Stimulated activated CD8-positive, alpha-beta memory T cell treated with anti-CD3 and anti-CD28 coated beads, Interleukin-15, amount 100 ng/mL, for 48 hours (primary cell): ENCODE measurements around the gene SETD6.

Experiments used
- DNase-seq, 2 donors: peaks; one replicate each; pipeline ENCODE4 v3.0.0-alpha.2; 2020; ENCODE audit warnings: low read depth in 2 of 2

Gene SETD6

DNA sequence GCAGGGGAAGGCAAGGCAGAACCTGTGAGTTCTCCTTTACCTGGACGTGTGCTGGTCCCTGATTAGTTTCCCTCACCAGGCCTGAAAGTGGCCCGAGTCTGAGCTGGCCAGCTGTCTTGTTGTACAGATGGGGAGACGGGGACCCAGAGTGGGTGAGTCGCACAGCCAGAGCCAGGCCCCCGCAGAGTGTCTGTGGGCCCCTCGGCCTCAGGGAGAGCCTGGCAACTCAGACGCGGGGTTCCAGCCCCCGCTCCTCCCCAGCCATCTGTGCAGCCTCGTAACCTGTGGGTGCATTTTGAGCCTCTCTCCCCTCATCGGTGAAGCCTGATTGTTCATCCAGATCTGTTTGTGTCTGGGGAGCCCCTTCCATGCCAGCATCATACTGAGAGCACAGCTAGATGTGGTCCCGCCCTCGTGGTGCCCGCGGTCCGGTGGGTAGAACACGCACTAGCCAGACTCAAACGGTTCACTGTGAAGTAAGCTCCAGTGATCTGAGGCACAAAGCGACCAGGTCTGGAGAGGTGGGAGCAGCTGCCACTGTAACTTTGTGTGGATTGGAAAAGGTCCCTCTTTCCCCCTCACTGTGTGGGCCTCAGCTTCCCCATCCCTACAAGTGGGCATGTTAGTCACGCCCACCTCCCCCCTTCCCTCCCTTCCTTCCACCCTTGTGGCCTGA, 21.4 kb upstream of the SETD6 start:
- DNase-seq: no peak

DNA sequence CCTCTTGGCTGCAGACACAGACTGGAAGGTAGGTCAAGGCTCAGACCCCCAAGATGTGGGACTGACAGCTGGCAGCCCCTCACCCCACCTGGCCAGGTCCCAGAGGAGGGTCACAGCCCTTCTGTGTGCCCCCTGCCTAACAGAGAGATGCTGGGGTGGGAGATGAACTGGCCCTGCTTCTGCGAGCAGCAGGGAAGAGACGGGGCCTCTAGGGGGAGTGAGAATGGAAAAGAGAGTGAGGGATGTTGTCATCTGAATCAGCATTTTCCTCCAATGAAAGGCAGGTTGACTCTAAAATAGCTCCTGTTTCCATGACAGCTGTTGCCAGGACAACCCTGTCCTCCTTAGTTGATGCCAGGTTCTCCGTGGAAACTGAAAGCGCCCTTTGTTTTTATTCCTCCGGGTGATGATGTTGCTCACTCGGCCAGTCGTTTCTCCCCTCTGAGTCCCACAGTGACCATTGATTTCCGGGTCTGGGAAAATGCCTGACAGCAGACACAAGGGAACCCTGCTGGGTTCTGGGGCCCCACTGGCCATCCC, 20.3 kb upstream of the SETD6 start:
- peak; percentile 50 to 61 for DNase-seq

DNA sequence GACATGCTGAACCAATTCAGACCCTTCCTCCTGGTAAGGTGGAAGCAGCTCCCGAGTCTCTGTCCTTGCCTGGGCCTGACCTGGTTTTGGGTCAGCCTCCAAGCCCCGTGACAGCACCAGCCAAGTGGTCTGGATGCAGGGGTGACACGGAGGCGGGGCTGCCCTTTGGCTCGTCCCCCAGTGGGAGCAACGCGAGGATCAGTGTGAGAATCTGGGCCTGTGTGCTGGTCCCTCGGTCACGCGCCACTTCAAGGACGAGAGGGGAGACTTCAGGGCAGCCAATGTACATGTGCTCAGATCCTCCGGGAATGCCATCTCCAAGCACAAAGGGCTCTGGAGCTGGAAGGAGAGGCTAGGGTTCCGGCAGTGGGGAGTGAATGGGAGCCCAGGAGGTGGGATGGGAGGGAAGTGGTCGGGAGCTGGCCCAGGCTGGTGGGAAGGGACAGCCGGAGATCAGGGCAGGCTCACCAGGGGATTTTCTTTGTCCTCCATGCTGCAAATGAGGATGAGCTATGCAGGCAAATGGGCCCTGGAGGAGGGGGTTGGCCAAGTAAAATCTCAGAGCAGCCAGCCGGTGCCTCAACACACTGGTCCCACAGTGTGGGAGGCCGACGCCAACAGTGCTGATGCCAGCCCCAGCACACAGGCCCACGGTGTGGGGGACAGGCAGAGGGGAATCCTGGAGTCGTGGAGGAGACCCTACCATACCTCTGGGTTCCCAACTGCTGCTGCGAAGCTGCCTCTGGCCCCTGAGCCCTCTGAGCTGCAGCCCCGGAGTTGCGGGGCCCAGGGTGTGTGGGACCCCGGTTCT, 19.6 kb upstream of the SETD6 start:
- no peak for DNase-seq

DNA sequence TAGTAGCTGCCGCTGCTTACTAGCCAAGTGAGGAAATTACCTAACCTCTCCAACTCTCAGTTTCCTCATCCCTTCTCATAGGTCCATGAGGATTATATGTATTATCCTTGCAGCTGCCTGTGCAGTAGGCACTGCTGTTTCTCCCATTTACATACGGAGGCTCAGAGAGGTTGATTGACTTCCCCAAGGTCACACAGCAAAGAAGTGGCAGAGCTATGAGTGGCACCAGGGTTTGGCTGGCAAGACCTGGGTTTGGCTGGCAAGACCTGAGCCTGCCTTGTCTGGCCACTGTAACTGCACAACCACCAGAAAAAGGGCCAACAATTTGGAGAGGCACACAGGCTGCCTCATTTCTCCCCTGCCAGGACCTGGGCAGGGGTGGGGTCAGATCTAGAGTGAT, 17.8 kb upstream of the SETD6 start:
- DNase-seq: no peak

DNA sequence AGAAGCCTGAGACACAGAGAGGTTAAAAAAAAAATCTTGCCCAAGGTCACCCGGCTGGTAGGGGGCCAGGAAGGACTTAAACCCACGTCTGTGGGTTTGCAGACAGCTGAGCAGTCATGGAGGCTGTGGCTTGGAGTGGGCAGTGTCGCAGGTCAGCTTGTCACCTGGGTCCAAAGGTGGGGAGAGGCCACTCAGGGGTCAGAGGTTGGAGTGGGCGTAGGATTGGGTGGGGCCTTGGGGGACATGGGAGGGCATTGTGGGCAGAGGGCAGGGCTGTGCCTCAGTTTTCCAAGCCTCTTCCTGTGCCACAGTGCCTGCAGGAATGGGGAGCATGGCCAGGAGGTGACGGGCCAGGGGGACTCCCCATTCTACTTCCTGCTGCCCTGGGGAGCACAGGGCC, 17.4 kb upstream of the SETD6 start:
- DNase-seq: no peak

DNA sequence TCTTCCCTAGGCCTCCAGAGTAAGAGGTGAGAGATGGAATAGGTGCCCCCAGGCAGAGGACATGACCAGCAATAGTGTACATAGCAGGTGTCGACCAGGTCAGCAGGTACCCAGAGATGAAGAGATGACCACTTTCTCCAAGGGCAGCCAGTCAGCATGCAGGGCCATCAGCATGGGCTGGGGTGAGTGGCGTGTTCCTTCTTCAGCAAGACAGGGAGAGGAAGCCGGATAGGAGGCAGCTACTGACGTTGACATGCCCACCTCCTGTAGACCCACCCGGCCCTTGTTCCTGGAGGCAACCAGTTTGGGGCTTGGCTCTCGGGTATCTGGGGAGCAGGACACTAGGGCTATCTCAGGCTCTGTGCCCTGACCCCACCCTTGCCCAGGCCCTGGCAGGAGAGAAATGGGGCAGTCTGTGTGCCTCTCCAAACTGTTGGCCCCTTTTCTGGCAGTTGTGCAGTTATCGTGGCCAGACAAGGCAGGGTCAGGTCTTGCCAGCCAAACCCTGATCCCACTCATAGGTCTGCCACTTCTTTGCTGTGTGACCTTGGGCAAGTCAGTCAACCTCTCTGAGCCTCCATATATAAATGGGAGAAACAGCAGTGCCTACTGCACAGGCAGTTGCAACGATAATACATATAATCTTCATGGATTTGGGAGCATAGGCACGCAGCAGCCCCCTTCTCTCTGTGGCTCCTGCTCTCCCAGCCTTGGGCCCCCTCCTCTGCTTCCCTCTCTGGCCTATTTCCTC, 16.8 kb upstream of the SETD6 start:
- no peak for DNase-seq

DNA sequence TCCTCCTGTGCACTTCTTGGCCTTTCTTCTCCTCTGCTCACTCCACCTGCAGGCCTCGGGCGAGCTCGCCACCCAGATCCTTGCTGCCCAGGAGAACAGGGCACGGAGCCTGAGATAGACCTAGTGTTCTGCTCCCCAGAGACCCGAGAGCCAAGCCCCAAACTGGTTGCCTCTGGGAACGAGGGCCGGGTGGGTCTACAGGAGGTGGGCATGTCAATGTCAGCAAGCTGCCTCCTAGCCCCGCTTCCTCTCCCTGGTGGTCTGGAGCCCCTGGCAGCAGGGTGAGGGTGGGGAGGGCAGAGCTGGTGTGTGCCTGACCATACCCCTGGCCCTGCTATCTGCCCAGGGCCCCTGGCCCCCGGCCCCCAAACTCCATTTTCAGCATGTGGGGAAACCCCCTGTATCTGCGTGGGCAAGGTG, 16.2 kb upstream of the SETD6 start:
- DNase-seq: no peak

DNA sequence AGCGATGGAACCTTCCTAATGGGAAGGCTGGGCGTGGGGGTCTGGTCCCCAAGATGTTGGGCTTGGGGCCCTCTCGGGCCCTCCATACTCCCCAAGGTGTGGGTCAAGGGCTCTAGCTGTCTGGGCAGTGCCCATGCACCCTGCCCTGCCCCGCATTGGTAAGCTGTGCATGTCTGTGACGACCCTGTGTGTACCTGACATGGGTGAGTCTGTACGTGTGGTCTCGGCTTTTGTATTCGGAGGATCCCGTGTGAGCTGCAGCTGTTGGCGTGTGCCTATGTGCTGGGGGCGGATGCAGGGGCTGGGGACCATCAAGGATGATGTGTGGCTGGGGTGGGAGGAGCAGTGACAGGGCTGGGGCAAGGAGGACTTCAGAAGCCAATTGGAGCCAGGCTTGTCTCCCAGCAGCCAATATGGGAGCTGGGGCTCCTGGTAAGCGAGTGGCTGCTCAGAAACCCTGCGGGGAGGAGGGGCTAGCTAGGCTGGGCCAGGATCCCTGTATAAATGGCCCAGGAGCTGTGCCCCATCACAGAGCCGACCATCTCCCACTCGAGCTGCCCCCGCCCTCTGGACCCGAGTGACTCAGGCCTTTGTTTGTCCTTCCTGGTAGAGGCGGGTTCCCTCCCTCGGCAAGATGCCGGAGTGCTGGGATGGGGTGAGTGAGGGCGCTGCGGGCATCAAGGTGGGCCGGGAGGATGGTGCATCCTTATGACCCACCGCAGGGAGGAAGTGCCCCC, 15.5 kb upstream of the SETD6 start, which contains the start of gene NDRG4:
TSS of gene NDRG4 (plus strand) at position 529 of the 737 bp plus-strand sequence. CDS start at position 635, 106 bp downstream.
- DNase-seq: peak in 1 of 2 donors; percentile 49

DNA sequence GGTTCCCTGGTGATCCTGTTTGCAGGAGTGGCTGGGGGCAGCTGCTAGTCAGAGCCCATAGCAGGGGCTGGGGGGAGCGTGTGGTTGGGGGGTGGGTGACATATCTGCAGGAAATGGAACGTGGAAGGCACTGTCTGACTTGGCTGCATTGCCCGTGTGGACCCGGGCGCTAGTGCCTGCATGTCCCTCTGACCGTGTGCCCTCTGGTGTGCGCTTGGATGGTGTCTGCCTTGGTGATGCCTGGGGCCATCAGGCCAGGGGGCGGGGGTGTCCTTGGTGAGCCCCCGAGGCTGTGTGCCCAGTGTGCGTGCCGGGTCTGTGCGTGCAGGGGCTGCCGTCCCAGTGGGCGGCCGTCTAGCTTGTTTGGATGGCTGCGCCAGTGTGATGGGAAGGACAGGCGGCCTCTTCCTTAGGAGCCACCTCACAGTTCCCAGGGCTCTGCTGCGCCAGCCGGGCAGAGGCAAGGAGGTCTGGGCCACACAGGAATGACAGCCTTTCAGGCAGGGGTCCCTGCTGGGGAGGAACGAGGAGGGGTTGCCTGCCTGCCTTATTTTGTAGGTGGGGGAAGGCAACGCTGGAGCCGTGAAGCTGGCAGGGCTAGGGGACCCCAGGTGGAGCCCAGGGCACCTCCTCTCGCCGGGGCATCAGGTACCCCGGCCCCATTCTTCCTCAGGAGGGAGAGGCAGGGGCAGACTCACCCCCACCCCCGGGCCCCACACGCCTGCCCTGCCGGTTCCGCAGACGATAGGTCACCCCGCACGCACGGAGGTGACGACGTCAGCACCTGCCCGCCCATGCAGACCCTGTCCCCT, 14.7 kb upstream of the SETD6 start:
- DNase-seq: no peak

DNA sequence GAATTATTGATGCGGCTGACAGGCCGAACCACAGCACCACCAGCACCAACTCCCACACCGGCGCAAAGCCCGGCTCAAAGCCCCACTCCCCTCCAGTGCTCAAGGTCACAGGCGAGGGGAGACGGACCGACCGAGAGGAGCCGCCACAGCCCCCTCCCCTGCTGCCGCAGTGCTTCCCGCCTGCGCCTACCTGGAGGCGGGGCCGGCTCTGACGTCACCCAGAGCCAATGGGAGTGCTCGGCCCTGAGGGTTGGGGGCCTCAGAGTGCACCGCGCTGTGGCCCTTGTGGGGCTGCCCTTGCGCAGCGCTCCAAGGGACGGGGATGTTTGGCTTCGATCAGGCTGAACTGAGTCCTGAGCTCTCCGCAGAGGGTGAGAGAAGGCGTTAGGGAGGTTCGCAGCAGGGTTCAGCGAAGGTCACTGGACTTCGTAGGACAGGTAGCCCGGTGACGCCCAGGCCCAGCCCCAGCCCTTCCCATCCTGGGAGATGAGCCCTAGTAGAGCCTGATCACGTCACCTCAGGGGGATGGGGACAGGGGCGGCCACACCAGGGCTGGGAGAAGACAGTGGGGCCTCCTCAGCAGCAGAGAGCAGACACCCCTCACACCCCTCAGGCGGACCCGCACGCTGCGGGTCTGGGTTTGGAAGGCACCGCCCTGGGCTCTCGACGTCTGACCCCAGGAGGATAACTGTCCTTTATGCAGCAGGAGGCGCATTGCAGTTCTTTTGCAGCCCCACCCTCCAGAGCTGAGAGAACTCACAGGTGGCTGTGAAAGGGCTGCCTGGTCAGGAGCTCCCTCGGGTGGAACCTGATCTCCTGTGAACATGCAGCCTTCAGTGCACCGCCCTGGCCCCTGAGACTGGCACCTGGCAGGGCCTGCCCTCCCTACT, 13.8 kb upstream of the SETD6 start:
- DNase-seq: peak in 1 of 2 donors; percentile 26

DNA sequence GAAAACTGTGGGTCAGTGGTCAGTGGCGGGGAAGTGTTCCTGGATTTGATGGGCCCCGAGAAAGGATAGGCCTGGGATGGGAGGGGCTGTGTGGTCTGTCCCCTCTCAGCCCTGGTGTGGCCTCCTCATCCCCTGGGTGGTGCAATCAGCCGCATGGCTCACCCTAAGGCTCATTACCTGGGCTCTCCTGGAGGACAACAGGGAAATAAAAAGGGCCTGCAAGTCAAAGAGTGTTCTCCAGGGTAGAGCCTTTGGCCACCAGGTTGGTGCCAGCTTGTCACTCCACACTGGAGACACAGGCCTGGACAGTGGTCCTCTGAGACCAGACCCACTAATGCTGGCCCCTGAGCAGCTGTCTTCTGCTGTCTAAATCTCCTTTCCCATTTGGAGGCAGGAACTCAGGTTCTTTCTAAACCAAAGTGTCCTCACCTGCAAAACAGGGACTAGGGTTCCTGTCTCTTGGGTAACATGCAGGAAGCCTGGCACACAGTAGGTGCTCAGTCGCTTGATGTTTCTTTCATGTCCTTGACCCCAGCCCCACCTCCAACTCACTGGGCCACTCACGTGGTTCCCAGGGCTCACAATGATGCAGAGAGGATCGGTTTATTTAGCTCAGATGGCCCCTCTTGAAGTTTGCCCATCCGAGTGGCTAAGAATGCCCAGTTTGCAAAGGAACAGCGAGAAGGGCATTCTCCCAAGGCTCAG, 12.9 kb upstream of the SETD6 start:
- no peak for DNase-seq

DNA sequence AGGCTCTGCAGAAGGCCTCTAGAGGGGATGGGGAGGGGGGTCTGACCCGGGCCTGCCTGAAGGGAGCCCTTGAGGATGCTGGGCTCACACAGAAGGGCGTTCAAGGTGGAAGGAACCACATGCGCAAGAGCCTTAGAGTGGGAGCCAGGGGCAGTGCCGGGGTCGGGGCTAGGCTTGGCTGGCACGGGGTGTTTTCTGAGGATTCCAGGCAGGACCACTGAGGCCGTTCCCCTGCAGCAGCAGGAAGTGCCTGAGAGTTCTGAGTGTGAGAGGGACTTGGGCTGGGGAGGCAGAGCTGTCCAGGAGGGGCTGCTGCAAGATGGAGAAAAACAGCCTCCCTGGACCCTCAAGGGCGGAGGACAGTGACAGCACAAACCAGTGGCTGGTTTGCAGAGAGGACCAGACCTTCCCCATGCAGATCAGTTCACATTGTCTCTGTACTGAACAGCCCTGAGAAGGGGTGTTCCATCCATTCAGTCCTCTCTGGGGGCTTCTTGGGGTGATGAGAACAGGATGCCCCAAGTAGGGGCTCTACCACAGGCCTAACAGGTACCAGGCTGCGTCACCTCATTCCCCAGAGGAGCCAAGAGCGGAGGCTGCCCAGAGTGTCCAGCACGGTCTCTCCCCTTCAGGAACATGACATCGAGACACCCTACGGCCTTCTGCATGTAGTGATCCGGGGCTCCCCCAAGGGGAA, 12.0 kb upstream of the SETD6 start:
- no peak for DNase-seq

DNA sequence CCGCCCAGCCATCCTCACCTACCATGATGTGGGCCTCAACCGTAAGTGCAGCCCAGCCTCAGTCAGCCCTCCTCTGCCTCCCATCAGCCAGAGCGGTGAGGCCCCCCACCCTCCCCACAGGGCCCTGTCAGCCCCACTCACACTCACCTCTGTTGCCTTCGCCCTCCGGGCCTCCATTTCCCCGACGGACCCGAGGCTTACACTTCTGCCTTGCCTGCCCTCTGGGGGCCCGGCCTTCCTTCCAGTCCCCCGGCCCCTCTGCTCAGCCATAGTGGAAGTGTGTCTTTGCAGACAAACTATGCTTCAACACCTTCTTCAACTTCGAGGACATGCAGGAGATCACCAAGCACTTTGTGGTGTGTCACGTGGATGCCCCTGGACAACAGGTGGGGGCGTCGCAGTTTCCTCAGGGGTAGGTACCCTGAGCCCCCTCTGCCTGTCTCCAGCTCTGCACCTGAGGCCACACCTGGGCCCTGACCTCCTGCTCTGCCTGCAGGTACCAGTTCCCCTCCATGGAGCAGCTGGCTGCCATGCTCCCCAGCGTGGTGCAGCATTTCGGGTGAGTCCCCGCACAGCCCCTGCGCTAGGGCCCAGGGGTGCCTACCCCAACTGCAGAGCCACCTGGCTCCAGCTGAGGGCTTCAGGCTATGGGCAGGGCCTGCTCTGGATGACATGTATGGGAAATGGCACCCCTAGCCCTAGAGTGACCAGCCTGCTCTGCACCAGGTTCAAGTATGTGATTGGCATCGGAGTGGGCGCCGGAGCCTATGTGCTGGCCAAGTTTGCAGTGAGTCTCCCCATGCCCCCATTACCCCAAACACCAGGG, 11.2 kb upstream of the SETD6 start:
- no peak for DNase-seq

DNA sequence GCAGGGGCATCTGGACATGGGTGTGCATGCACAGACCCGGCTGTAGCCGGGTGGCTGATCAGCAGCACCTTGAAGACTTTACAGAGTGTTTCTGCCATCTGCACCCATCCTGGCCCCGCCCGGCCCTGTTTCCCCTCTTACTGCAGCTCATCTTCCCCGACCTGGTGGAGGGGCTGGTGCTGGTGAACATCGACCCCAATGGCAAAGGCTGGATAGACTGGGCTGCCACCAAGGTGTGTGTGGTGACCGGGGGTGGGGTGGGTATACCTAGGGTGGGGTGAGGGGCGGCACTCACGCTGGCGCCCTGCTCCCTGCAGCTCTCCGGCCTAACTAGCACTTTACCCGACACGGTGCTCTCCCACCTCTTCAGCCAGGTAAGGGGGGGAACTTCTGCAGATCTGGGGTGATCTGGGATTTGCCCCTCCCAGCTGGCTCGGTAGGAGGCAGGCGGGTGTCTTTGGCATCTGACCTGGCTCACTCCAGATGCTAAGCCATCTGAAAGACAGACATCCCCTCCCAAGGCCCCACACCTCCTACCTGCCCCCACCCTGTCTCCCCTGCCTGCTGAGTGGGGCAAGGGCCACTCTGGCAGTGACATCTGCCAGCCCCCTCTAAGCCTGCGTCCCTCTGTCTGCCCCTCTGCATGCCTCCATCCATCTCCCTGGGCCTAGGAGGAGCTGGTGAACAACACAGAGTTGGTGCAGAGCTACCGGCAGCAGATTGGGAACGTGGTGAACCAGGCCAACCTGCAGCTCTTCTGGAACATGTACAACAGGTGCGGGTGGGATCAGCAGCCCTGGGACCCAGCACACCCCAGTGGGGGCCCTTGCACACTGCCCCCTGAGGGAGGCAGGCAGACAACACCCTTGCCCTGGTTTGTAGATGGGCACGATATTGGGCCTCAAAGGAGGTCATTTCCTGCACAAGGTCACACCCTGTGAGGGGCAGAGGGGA, 8.8 kb upstream of the SETD6 start:
- DNase-seq: no peak

DNA sequence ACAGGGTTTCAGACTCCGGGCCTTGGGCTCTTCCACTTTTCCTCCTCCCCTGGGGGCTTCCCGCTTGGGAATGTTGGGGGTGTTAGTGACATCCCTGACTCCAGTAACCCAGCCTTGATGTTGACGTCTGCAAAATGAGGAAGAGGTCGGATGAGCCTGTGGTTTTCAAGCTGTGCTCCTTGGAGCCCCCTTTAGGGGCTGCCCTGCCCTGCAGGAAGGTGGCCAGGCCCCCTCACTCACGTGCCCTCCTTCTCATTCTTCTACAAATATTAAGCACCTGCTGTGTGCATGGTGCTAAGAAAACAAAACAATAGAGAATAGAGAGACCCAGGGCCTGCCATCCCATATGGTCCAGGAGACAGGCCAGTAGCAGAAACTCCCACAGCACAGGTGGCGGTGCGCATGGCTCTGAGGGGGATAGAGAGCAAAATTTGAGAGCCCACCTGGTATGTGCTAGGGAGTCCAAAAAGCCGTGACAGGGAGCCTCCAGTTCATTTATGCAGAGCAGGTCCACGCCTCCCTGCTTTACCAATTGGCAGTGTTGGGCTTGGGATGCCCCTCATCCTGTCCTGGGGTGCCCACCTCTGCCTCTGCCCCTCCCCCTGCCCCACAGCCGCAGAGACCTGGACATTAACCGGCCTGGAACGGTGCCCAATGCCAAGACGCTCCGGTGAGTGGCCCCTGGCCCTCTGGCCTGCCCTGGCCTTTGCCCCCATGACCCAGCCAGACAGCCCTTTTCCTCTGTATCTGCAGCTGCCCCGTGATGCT, 7.9 kb upstream of the SETD6 start:
- no peak for DNase-seq
